ENCODE measurements around the gene REPS1.

REPS1 gene

GRCh38 chr6:138988469-138988834 lies 399 bp upstream of the REPS1 start:
- no peak for DNase-seq (ENCODE audit: low read depth)
- TF ChIP-seq, protein P1, sequence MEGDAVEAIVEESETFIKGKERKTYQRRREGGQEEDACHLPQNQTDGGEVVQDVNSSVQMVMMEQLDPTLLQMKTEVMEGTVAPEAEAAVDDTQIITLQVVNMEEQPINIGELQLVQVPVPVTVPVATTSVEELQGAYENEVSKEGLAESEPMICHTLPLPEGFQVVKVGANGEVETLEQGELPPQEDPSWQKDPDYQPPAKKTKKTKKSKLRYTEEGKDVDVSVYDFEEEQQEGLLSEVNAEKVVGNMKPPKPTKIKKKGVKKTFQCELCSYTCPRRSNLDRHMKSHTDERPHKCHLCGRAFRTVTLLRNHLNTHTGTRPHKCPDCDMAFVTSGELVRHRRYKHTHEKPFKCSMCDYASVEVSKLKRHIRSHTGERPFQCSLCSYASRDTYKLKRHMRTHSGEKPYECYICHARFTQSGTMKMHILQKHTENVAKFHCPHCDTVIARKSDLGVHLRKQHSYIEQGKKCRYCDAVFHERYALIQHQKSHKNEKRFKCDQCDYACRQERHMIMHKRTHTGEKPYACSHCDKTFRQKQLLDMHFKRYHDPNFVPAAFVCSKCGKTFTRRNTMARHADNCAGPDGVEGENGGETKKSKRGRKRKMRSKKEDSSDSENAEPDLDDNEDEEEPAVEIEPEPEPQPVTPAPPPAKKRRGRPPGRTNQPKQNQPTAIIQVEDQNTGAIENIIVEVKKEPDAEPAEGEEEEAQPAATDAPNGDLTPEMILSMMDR (IDR thresholded peaks at IDR 0.05; ENCODE audit: low read depth, low read length, missing control alignments), result no peak
- peak overlapping the region; percentile 78 for H3K4me3 ChIP-seq (ENCODE audit: low read depth, low read length)

DNA sequence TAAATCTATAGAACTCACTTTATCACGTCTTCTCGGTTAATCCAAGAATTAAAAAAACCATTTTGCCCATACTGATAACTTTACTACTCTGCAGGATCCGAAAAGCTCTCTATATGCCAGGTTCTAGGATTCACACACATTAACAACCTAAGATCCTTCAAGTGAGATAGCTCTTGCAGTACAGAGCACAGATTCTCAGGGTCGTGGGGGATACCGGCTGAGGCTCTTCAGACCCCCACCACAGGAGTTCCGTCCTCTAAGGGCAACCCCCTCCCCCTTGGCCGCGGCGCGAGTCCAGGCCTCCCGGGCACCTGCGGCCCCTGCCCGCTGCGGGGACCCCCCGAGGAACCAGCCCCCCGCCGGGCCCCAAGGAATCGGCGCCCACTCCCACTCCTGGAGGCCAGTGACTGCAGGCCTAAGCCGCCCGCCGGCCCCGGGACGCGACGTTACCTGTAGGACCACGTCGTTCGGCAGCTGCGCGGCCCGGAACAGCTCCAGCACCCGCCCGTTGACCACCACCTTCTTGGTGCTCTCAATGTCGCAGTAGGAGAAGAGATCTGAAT lies 892 bp downstream of the REPS1 start:
- TF ChIP-seq, protein P1 (IDR thresholded peaks at IDR 0.05; ENCODE audit: low read depth, low read length, missing control alignments), result no peak
- H3K4me3 ChIP-seq (ENCODE audit: low read depth, low read length), result peak overlapping the region; percentile 78
- no peak for DNase-seq (ENCODE audit: low read depth)

DNA sequence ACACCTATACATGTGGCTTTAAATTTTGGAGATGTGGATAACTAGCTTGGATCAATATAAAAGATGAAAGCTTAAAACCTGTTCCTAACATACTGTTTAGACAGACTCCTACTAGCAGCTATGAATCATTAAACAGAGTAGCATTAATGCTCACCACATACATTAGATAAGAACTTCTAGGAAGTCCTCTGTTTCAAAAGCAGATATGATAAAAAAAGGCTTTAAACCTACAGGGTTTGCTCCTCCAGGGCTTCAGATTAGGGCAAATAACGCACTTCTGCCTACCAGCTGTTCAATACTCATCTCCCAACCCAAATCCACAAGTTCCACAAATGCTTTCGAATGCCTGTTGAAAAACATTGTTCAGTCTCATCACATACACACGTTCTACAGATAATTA lies 1.5 kb downstream of the REPS1 start:
- peak overlapping the region; percentile 78 for H3K4me3 ChIP-seq (ENCODE audit: low read depth, low read length)
- no peak for DNase-seq (ENCODE audit: low read depth)
- TF ChIP-seq, protein P1 (IDR thresholded peaks at IDR 0.05; ENCODE audit: low read depth, low read length, missing control alignments), result no peak

DNA sequence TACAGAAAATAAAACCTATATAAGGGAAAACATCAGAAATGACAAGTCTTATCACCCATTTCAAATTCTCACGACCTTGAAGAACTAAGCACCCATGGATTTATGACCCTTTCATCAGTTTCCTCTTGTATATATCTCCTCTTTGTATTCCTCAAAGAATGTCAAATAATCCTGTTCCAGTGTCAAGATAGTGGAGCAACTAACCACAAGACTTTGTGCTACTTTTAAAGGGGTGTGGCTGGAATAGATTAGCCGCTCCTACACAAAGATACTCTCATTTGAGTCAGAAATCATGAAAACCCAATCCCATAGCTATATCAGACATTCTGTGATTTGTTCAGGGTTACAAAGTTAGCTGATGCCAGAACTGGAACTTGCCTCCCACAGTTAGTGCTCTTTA lies 6.6 kb downstream of the REPS1 start:
- H3K4me3 ChIP-seq (ENCODE audit: low read depth, low read length), result no peak overlapping the region
- TF ChIP-seq, protein P1 (IDR thresholded peaks at IDR 0.05; ENCODE audit: low read depth, low read length, missing control alignments), result no peak
- DNase-seq (ENCODE audit: low read depth), result no peak

DNA sequence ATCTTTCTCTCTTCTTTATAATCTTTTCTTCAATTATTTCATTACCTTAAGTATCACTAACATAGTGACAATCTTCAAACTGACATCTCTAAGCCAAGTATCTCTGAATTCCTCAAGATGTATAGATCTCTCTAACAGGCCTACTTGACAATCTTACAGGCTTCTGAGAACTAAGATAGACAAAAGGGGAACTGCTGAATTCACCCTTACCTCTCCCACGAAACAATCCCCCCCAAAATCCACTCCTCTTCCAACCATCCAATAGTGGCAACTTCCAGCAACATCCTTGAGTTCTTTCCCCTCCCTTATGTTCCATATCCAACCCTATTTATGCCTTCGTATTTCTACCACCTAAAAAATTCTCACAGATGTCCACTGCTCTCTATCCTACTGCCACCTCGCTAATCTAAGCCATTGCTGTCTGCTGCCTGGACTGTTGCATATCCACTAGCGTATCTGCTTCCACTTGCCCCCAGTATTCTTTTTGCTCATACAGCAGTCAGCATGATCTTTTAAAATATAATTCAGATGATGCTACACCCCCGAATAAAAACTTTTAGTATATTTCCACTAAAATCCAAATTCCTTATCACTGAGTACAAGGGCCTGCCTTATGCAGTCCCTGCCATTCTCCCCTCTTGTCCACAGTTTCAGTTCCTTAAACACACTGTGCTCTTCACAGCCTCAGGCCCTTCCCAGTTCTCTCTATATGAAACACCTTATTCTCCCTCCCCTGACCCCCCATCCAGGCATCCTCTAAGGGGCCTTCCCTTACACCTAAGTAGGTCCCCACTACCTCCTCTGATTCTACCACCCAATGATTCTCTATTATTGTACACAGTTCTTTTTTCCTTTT lies 8.0 kb downstream of the REPS1 start:
- TF ChIP-seq, protein P1 (IDR thresholded peaks at IDR 0.05; ENCODE audit: low read depth, low read length, missing control alignments), result no peak
- DNase-seq (ENCODE audit: low read depth), result no peak
- no peak overlapping the region for H3K4me3 ChIP-seq (ENCODE audit: low read depth, low read length)

DNA sequence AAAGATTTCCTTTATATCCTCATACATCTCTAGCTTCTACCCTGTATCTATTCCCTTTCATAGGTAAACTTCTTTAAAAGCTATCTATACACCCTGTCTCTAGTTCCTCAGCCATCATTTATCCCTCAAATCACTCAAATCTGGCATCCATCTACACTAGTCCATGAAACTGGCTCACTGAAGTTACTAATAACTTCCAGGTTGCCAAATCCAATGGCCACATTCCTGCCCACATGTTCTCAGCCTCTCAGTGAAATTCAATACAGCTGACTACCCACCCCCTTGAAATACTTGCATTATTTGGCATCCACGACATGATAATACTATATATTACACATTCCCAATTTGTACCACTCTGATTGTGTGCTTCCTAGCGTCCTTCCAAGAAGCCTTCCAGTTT lies 8.7 kb downstream of the REPS1 start:
- TF ChIP-seq, protein P1 (IDR thresholded peaks at IDR 0.05; ENCODE audit: low read depth, low read length, missing control alignments), result no peak
- no peak overlapping the region for H3K4me3 ChIP-seq (ENCODE audit: low read depth, low read length)
- DNase-seq (ENCODE audit: low read depth), result no peak

Measured in GM12864 (cell line).